CD4-positive, alpha-beta T cell treated with Interleukin-12 subunit alpha and Interleukin-12 subunit beta, for 1 hour (primary cell): ENCODE data around the gene KLHL21.
"Not testable (repeated sequence)": the region's sequence is repeated elsewhere in the genome, so short reads cannot be mapped to it uniquely, and the experiment has no call there.

ENCODE experiments used
- DNase-seq: peaks from one replicate; pipeline ENCODE4 v3.0.0-alpha.2; 2020

The KLHL21 gene

GRCh38 chr1:6602669-6603237 is at the start of gene KLHL21:
KLHL21 (minus strand) TSS chr1:6602869; CDS start chr1:6602817, 52 bp downstream.
- DNase-seq = peak; percentile 88

GRCh38 chr1:6651909-6652308 is 49.2 kb upstream of the KLHL21 start:
- DNase-seq = no peak

- DNase-seq = no peak
These were observed 45.9 kb upstream of the KLHL21 start for GRCh38 chr1:6648556-6648955.

GRCh38 chr1:6646499-6647148 is 44.0 kb upstream of the KLHL21 start:
- DNase-seq = peak; percentile 63

DNA sequence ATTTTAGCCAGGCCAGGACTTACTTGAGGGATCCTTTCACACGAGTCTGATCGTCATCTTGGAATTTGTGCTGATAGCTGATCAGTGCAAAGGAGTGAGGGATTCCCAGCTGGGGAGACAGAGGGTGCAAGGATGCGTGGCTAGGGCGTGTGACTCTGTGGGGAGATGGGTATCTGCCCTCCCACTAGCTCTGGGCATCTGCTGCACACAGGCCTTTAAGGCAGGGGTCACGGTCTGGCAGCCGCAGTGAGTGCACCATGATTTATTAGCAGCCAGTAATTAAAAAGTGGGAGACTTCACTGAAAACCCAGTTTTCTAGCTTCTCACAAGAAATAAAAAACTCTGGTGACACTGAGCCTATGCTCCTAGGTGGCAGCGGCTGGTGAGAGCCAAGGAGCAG is 42.3 kb upstream of the KLHL21 start:
- no peak for DNase-seq

DNA sequence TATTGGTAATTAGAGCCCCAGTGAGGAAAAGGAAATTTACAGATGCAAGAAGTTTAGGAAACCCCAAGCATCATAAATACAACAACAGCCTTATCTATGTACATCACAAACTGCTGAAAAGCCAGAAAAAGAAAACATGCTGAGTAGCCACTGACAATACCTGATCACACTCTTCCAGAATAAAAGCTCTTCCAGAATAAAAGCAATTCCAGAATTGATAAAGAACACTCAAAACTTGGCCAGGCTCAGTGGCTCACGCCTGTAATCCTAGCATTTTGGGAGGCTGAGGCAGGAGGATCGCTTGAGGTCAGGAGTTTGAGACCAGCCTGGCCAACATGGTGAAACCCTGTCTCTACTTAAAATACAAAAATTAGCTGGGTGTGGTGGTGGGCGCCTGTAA is 38.2 kb upstream of the KLHL21 start:
- not testable (repeated sequence) for DNase-seq

- no peak for DNase-seq
These were observed 35.6 kb upstream of the KLHL21 start for GRCh38 chr1:6638226-6638625.

DNA sequence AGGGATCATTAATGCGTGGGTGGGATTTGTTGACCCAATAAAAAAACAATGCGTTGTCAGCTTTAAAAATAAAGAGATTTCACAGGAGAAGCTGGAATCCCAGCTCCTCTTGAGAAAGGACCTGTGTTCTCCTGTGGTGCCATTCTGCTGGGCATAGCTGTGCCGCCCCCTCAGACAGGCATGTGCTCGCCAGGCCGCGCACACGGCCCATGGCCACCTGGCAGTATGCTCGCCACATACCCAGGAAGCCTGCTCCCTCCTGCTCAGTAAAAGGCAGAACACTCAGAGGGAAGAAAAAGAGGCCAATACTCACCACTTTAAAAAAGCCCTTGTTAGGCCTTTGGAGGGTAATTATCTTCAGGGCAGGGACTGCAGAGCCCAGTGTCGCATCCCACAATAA is 35.1 kb upstream of the KLHL21 start:
- DNase-seq = no peak

DNA sequence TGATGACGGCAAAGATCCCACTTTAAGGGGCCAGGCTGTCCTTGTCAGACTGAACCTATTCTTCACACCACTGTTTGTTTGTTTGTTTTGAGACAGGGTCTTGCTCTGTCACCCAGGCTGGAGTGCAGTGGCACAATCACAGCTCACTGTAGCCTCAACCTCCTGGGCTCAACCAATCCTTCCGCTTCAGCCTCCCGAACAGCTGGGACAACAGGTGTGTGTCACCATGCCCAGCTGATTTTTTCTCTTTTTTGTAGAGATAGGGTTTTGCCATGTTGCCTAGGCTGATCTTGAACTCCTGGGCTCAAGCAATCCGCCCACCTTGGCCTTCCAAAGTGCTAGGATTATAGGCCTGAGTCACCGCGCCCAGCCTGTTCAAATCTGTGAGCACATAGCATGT is 34.1 kb upstream of the KLHL21 start:
- DNase-seq = not testable (repeated sequence)

DNA sequence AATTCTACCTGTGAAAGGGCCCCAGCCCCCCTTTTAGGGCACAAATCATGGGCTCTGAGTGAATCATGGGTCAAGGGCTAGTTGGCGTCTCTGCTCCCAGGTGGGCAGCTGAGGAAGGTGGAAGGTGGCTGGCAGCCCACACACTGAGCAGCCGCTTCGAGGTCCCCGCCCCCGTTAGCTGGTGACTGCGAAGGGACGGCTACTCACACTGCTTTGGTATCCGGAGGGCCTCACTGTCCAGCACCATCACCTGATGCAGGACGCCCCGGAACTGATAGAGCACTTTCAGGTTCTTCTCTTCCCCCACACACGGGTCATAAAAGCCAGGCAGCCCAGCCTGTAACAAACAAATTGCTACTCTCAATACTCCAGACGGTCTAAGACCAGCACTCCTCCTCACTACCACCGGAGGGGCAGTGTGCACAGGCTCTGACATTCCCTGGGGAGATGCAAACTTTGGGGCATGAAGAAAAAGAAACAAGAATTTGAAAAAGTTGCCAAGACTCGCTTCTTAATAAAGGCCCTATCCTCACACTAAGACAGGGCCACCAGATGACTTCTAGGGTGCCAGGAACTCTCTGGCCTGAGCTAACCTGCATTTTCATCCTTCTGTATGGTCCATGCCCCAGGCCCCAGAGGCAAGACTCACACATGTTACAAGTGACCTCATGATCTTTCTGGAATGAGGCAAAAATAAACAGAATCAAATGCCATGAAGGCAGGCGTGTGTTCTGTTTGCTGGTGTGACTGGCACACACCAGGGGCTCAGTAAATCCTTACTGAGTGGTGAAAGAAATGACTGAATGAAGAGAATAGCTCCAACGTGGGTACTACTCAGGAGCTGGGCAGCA is 33.5 kb upstream of the KLHL21 start:
- DNase-seq = no peak

DNA sequence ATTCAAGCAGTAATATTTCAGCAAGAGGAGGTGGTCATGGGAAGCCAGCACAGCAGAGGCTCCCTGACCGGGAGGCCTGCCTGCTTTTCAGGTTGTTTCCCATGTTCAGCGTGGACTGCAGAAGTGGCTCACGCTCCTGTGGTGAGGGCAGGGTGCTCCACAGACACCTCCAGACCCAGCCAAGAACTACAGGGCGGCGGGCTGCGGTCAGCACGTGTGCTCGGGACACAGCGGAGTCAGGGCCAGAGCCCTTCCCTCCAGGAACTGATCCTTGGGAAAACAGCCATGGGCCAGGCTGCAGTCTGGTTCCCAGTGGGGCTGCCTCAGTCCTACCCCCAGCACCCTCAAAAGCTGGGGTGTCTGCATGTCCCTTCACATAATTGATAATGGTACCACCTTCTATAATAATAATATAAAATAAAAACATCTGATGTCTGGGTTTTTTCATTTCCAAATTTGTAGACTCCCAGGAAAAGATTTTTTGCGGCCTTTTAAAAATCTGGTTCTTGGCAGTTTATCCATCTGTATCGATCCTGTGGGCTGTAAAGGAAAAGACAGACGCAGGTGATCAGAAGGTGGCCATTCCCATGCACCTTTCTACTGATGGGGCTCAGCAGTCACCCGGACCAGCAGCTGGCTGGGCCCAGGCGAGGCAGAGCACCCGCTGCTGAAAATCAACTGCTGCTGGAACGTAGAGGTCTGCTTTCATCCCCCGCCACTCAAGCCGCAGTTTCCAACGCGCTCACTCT is 32.7 kb upstream of the KLHL21 start:
- no peak for DNase-seq

DNA sequence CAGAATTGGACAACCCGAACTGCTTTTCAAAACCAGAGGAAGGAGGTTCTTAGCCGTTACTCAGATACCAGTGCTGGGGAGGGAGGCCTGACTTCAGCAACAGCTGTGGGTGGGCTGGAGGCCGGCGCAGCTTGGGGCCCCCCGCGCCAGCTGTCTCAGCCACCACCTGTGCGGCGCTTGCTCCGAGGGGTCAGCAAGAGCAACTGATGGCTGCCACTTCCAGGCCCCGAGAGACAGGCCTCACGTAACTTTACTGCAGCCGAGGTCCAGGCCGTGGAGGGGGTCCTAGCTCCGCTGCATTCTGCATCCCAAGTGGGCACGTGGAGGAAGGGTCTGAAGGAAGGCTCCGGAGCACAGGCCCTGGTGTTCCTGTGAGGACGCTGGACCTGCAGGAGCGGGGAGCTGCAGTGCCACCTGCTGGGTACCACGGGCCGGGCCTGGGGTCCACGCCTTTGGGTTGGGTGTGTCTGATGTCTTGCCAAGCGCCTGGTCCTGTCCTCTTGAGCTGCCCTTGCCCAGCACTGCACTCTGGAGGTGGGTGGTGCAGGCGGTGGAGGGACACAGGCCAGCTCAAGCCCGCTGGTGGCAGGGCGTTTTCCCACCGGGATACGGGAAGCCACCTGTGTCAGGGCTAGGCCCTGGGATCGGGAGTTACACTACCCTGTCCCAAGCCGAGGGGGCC is 31.8 kb upstream of the KLHL21 start:
- DNase-seq = peak; percentile 45

- no peak for DNase-seq
These were observed 30.2 kb upstream of the KLHL21 start for GRCh38 chr1:6632588-6633514.

- DNase-seq = no peak
These were observed 28.4 kb upstream of the KLHL21 start for GRCh38 chr1:6631058-6631457.

GRCh38 chr1:6630027-6630426 is 27.4 kb upstream of the KLHL21 start:
- no peak for DNase-seq

GRCh38 chr1:6628971-6629479 is 26.4 kb upstream of the KLHL21 start:
- no peak for DNase-seq

GRCh38 chr1:6627841-6628545 is 25.3 kb upstream of the KLHL21 start:
- DNase-seq = no peak

DNA sequence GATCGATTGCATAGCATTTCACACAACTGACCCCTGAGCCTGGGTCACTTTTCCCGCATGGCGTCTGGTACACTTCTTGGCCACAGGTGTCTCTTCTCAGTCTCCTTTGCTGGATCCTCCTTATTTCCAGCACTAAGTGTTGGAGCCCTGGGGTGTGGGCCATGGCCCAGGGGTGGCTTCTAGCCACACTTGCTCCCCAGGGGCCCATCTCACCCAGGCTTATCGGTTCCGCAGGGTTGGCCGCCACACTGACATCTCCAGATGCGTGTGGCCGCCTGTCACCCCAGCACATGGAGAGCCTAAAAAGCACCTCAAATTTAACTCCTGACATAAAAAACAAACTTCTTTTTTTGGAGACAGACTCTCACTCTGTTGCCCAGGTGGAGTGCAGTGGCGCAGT is 24.4 kb upstream of the KLHL21 start:
- no peak for DNase-seq

DNA sequence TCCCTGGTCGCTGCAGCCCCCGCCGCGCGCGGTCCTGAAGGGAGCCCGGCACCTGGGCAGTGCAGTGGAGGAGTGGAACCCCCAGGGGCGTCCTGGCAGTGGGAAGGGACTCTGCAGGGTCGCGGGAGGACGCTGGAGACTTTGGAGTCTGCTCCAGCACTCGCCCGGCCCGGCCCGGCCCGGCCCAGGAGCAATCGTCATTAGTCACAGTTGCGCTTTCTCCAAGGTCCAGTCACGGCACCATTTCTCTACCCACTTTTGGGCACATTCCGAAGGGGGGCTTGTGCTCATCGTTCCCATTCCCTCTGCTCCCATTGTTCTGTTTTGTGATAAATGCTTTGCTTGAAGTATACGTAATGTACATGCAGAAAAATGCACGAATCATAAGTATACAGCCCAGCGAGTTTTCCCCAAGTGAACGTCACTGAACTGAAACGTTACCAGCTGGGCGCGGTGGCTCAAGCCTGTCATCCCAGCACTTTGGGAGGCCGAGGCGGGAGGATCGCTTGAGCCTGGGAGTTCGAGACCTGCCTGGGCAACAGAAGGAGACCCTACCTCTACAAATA is 23.0 kb upstream of the KLHL21 start:
- no peak for DNase-seq
